LoVo (cell line): ENCODE data around the gene SIRT1.
A peak's percentile ranks its signal among the peaks of the same experiment; 100 is the strongest.
"Not testable (repeated sequence)": the region's sequence is repeated elsewhere in the genome, so short reads cannot be mapped to it uniquely, and the experiment has no call there.

Experiments
- DNase-seq: peaks from one replicate; pipeline ENCODE4 v3.0.0-alpha.2; 2016; ENCODE audit warnings: low spot score

SIRT1 gene

DNA sequence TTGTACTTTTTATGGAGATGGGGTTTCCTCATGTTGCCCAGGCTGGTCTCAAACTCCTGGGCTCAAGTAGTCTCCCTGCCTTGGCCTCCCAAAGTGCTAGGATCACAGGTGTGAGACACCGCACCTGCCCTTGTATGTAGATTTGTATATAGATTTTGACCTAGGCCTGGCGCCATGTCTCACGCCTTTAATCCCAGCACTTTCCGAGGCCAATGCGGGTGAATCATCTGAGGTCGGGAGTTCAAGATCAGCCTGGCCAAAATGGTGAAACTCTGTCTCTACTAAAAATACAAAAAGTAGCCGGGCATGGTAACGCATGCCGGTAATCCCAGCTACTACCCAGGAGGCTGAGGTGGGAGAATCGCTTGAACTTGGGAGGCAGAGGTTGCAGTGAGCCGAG, 7.0 kb upstream of the SIRT1 start:
- DNase-seq, result not testable (repeated sequence)

DNA sequence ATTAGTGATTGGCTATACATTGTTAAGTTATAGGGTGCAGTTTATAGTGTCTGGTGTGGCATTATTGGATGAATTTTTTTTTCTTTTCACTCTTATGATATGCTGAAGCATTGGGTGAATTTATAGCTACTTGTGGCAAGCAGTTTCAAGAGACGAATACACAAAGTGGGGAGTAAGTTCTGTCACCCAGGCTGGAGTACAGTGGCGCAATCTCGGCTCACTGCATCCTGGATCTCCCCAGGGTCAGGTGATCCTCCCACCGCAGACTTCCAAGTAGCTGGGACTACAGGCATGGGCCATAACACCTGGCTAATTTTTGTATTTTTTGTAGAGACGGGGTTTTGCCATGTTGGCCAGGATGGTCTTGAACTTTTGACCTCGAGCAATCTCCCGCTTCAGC, 6.3 kb upstream of the SIRT1 start:
- no peak for DNase-seq

DNA sequence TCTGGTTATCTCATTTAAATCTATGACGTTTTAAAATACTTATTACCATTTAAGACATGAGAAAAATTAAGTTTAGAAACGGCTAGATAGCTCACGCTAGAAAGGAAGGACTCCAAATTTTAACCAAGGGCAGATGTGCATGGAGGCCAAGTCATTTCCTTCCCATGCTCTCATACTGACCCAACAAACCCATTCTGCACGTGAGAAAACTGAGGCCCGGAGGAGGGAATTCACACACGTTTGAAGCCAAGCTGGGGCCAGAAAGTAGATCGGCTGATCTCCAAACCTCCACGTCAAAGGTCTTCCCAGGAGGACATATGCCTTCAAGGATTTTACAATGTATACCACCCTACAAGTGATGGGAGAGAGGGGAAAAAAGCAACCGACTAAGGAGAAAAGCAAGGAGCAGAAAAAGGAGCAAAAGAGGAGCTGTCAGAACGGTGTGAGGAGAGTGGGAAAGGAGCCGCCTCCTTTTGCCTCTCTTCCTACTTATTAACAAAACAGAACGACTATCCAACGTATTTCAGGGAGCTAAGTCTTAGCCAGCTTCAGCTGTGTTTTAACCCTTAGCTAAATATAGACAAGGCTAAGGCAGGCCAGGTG, 645 bp upstream of the SIRT1 start:
- DNase-seq, result no peak

DNA sequence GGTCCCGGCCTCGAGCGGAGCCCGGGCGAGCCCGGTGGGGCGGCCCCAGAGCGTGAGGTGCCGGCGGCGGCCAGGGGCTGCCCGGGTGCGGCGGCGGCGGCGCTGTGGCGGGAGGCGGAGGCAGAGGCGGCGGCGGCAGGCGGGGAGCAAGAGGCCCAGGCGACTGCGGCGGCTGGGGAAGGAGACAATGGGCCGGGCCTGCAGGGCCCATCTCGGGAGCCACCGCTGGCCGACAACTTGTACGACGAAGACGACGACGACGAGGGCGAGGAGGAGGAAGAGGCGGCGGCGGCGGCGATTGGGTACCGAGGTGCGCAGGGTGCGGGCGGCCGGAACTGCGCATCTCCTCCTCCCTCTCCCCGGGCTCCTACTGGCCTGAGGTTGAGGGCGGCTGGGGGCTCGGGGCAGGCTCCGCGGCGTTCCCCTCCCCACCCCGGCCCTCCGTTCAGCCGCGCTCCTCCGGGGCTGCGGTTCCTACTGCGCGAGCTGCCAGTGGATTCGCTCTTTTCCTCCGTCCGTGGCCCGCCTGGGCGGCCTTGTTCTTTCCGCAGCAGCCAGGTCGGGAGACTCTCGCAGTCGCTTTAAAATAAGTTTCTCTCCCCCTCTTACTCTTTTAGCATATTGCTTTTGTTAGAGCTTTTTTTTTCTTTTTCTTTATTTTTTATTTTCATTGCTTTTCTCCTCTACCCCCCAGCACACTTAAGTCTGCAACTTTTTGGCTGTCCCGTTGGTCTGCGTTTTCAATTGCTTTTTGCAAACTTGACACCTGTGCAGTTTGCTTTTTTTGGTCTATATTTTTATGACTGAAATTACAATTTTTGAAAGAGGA, 600 bp downstream of the SIRT1 start:
- DNase-seq, result peak; percentile 69

DNA sequence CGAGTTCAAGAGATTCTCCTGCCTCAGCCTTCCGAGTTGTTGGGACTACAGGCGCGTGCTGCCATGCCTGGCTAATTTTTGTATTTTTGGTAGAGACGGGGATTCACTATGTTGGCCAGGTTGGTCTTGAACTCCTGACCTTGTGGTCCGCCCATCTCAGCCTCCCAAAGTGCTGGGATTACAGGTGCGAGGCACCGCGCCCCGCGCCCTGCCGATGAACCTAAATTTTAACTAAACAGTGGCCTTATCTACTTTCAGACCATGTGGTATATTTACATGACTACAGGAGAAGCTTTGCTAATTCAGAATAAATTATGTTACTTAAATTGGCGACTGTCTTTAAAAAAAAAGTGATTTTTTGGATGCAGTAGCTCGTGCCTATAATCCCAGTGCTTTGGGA, 9.2 kb downstream of the SIRT1 start:
- DNase-seq, result no peak

GRCh38 chr10:67903581-67903980, 19.1 kb downstream of the SIRT1 start:
- no peak for DNase-seq

GRCh38 chr10:67912331-67912946, 28.0 kb downstream of the SIRT1 start:
- DNase-seq, result no peak

- DNase-seq, result no peak
Measured at GRCh38 chr10:67914777-67915340, 30.4 kb downstream of the SIRT1 start.

GRCh38 chr10:67917169-67917568, 32.7 kb downstream of the SIRT1 start:
- no peak for DNase-seq

- no peak for DNase-seq
Measured at GRCh38 chr10:67917679-67918078, 33.2 kb downstream of the SIRT1 start.

DNA sequence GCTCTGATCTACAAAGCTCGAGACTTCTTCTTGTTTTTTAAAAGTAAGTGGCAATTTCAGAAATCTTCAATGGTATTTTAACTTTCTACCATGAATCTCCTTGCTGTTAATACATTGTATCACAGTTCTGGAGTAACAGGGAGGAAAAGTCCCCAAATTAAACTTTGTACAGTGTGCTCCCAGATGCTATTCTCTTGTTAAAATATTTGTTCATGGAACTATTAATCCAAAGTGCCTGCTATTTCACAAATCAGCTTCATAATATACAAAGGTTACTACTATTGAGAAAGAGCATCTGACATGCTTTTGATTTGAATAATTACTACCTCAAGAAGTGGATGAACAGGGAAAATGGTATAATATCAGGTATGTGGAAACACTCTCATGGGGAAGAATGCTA, 36.6 kb downstream of the SIRT1 start:
- no peak for DNase-seq

- DNase-seq, result no peak
Measured at GRCh38 chr10:67923551-67923950, 39.1 kb downstream of the SIRT1 start.

DNA sequence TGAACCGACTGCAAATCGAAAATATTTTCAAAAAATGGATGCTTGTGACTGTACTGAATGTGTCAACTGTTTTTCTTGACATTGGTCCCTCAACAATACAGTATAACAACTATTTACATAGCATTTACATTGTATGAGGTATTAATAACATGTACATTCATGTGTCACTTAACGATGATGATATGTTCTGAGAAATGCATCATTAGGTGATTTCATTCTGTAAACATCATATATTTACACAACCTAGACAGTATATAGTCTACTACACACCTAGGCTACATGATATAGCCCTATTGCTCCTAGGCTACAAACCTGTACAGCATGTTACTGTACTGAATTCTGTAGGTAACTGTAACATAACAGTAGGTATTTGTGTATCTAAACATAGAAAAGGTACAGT, 39.7 kb downstream of the SIRT1 start:
- DNase-seq, result no peak

- DNase-seq, result no peak
Measured at GRCh38 chr10:67925449-67926005, 41.1 kb downstream of the SIRT1 start.

DNA sequence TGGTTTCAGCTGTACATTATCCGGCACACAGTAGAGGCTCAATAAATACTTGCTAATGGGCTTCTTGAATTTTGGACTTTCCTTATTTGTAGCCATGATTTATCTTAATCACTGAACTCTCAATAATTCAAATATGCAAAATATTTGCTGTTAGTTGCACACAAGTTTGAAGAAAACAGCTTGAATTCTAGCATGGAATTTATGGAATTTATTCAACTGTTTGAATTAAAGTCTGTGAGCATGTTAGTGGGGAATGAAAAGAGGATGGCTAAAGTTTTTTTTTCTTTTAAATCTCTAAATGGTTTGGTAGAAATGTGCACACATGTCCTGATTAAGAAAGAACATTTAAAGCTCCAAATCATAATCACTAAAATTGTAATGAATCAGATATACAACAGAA, 42.5 kb downstream of the SIRT1 start:
- no peak for DNase-seq

DNA sequence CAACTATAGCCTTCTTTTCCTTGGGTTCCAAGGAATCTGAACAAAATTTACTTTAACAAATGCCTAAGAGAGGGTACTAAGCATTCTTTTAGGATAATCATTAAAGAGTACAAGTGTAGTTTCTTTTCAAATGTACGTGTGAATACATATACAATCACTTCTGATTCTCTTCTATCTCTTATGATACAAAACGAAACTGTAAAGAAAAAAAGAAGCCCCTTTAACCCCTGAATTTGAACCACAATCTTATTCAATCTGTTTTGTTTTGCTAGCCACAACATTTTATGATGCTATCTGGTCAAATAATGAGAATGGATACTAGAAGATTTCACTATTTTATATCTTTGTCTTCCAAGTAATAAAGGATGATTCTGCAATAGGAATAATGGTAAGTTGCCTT, 48.7 kb downstream of the SIRT1 start:
- DNase-seq, result no peak

- DNase-seq, result no peak
Measured at GRCh38 chr10:67934336-67934735, 49.9 kb downstream of the SIRT1 start.

- DNase-seq, result no peak
Measured at GRCh38 chr10:67935223-67935622, 50.8 kb downstream of the SIRT1 start.

DNA sequence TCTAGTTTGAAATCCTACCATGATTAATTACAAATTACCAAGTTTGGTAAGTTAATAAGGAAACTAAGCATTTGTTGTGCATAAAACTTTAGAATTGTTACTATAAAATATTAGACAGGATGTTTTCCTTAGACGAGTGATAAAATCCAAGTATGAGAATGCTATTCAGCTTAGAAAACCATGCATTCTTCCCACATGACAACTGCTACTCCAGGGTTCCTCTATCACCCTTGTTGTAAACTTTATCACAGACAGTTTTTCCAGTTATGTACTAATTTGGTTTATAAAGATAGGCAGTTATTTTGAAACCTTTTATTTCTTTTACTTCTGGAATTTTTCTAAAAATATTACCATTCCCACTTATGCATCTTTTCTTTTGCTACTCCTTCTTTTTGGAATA, 52.0 kb downstream of the SIRT1 start:
- no peak for DNase-seq

GRCh38 chr10:67943917-67944316, 59.5 kb downstream of the SIRT1 start:
- no peak for DNase-seq

DNA sequence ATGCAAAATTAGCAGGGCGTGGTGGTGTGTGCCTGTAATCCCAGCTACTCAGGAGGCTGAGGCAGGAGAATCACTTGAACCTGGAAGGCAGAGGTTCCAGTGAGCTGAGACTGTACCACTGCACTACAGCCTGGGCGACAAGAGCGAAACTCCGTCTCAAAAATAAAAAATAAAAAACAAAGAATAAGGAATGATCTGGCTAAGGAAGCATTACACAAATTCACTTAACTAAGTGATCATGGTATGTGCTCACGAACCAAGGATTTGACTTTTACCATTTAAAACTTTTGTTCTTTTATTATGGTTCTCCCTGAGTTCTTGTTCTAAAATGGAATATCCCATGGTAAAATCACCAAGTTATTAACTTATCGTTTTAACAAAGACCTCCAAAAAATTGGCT, 71.2 kb downstream of the SIRT1 start:
- no peak for DNase-seq

DNA sequence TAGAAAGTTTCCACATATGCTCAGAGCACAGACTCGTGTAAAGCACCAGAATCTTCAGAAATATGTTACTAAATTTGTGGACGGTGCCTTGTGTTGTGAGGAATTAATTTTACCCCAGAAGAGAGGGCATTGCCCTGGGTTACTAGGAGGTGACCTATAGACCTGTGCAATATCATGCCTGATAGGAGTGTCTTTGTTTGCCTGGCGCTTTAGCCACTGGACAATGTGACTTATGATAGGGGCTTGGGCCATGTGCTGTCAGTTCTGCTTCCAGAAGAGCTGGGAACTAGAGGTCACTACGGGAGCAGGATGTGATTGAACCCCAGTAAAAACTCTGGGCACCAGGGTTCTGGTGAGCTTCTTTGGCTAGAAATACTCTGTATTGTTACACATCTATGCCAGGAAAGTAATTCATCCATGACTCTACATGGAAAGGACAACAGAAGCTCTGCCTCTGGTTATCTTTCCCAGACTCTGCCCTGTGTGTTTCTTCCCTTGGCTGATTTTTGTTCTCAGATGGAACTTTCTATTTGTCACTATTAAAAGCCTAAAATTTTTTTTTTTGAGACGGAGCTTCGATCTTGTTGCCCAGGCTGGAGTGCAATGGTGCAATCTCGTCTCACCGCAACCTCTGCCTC, 75.5 kb downstream of the SIRT1 start:
- DNase-seq, result no peak
